PC-3 (cell line): Measurements from ENCODE around the gene SLC17A1. TPM values are rescaled to one million over a fixed set of nuclear protein-coding genes. Genes with fewer than 3 reads are reported as not detected.

Experiments used
- ATAC-seq: fragments of 200-7000 bp; cut with Tn5 transposase; 2 replicates; pipeline ENCODE4 v1.9.1; 2020; ENCODE audit warnings: mild to moderate bottlenecking, moderate library complexity
- BruUV-seq: library from RNA; stranded (reverse); fragments of 400-500 nt; replicated peaks from 2 replicates; lab custom pipeline; 2021; lab: Mats Ljungman, UMichigan
- CTCF ChIA-PET: fragments of 300-600 bp; sonication (Branson Sonifier 250); formaldehyde crosslinking; loops from one replicate; lab custom pipeline; 2022; ENCODE audit warnings: antibody characterized with exemption; lab: Charles Lee
- POLR2A ChIA-PET: fragments of 300-600 bp; sonication (Branson Sonifier 250); formaldehyde crosslinking; loops from one replicate; lab custom pipeline; 2022; ENCODE audit warnings: antibody characterized with exemption; ENCODE audit not compliant: unreplicated experiment; lab: Charles Lee
- DNase-seq: peaks from one replicate; pipeline ENCODE4 v3.0.0-alpha.2; 2015
- H2AFZ ChIP-seq: fragments of 300-600 bp; sonication (generic); 2 replicates; pipeline ENCODE4 v1.6.0; 2016; ENCODE audit warnings: antibody characterized with exemption, low read length
- H3F3A ChIP-seq: fragments of 300-600 bp; sonication (generic); one replicate; pipeline ENCODE4 v1.6.0; 2017; ENCODE audit warnings: antibody characterized with exemption, low read length, control low read depth, mild to moderate bottlenecking; ENCODE audit not compliant: unreplicated experiment
- H3K27ac ChIP-seq: fragments of 300-600 bp; sonication (generic); 2 replicates; pipeline ENCODE4 v1.5.1; 2016; ENCODE audit warnings: mild to moderate bottlenecking, low read length
- H3K27me3 ChIP-seq: fragments of 300-600 bp; sonication (generic); 2 replicates; pipeline ENCODE4 v1.6.1; 2016; ENCODE audit warnings: low read length, mixed read lengths
- H3K36me3 ChIP-seq: fragments of 300-600 bp; sonication (generic); 2 replicates; pipeline ENCODE4 v1.6.1; 2016; ENCODE audit warnings: low read depth, mixed run types, low read length, mixed read lengths
- H3K4me1 ChIP-seq: fragments of 300-600 bp; sonication (generic); 2 replicates; pipeline ENCODE4 v1.5.1; 2016; ENCODE audit warnings: low read length; ENCODE audit not compliant: insufficient read depth
- H3K4me2 ChIP-seq: fragments of 300-600 bp; sonication (generic); 2 replicates; pipeline ENCODE4 v1.6.0; 2016; ENCODE audit warnings: low read length
- H3K4me3 ChIP-seq: fragments of 300-600 bp; sonication (generic); 2 replicates; pipeline ENCODE4 v1.5.1; 2016; ENCODE audit warnings: mild to moderate bottlenecking, low read length, mixed read lengths
- H3K79me2 ChIP-seq: fragments of 300-600 bp; sonication (generic); 2 replicates; pipeline ENCODE4 v1.6.1; 2017; ENCODE audit warnings: low read length, mixed read lengths
- H3K9ac ChIP-seq: fragments of 300-600 bp; sonication (generic); 2 replicates; pipeline ENCODE4 v1.6.0; 2016; ENCODE audit warnings: mild to moderate bottlenecking, low read length
- H3K9me2 ChIP-seq: fragments of 300-600 bp; sonication (generic); replicated peaks from 2 replicates; pipeline ENCODE4 v1.6.1; 2016; ENCODE audit warnings: mixed run types, low read length, mixed read lengths
- H3K9me3 ChIP-seq: fragments of 300-600 bp; sonication (generic); 2 replicates; pipeline ENCODE4 v1.6.1; 2016; ENCODE audit warnings: low read length, mixed read lengths
- H4K20me1 ChIP-seq: fragments of 300-600 bp; sonication (generic); 2 replicates; pipeline ENCODE4 v1.6.1; 2016; ENCODE audit warnings: low read length, mixed read lengths
- EZH2 ChIP-seq: fragments of 300-600 bp; sonication (generic); IDR thresholded peaks from one replicate; pipeline ENCODE4 v1.6.1; 2017; ENCODE audit warnings: antibody characterized with exemption, mild to moderate bottlenecking, low read length; ENCODE audit not compliant: unreplicated experiment
- EZH2phosphoT487 ChIP-seq: fragments of 300-600 bp; sonication (generic); IDR thresholded peaks from 2 replicates; pipeline ENCODE4 v1.6.1; 2018; ENCODE audit warnings: mild to moderate bottlenecking, antibody characterized with exemption, low read length, borderline replicate concordance
- intact Hi-C: fragments of 100-400 bp; cut with micrococcal nuclease; formaldehyde crosslinking; loops from 2 replicates; pipeline ENCODE4 v1.9.0; 2023
- total RNA-seq: library from RNA; depleted of rRNA; stranded (reverse); fragments of >200 nt; gene quantifications from 2 replicates; pipeline ENCODE4 v1.2.3, GENCODE V29; 2014
- TF ChIP-seq, protein P1 (sequence below): fragments of 300-600 bp; sonication (generic); conservative IDR thresholded peaks from 2 replicates; pipeline ENCODE4 v1.5.1; 2017; ENCODE audit warnings: antibody characterized with exemption, low read depth, mild to moderate bottlenecking, low read length

Gene SLC17A1
- total RNA-seq, 1 experiment from 2014 or later = not detected

DNA sequence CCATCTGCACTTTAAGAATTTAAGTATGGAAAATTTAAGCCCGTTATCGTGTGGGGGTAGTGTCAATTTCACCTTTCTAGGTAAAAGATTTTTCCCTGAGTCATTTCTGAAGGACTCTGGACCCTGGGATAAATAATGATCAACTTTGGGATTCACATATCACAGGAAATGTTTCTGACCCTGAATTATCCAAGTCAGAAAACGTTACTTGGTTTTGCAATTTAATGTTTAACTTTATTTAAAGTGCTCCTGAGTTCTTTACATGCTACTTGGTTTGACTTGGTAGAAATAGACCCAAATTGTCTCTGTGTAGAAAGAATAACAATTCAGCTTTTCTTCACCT lies 43.7 kb upstream of the SLC17A1 start:
- POLR2A ChIA-PET = no interaction called here
- CTCF ChIA-PET = interaction anchor here (0.6 kb wide), 1 partner anchor 13 kb away, joined by 4 read pairs; no protein-coding TSS in a partner anchor

DNA sequence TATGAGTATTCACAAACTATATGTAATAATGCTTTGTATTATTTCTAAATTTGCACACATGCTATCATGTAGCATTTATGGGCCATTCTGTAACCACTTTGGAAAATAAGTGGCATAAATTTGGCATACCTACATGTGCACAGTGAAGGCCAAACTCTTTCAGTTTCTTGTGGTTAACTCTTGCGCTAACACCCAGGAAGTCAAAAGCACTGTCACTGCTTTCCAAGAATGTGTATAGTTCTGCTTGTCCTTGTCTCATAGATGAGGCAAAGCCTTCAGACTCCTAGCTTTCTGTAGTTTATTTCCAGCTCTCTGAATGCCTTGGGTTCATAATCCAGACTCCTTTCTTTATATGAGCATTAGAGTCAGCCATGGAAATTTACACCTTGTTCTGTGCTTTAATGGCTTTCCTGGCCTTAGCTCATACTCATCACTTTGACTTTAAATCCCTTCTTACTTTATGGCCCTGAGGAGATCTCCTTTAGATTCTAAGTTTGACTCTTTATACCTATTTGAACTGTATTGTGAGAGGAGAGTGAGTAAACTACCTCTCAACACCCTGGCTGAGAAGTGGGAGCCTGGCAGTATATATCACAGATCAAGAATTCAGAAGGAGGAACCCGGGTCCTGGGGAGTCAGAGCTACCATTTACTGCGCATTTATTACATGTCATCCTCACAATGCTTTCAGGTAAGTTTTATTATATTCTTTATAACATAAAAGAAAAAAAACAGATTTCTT lies 43.1 kb upstream of the SLC17A1 start:
- CTCF ChIA-PET = no interaction called here
- no peaks in the 10 kb centered on the region for H4K20me1 ChIP-seq
- H3K9ac ChIP-seq = no peak overlapping the region
- intact Hi-C loops = no loop called here
- no TSS peak for BruUV-seq
- H3K27me3 ChIP-seq = peaks cover 62% of the 10 kb centered on the region
- no peak overlapping the region for H3K4me2 ChIP-seq
- no peaks in the 10 kb centered on the region for H3K79me2 ChIP-seq
- no peaks in the 10 kb centered on the region for H3K9me2 ChIP-seq
- H3K4me3 ChIP-seq = no peak overlapping the region
- H2AFZ ChIP-seq = no peak overlapping the region
- ATAC-seq (no peak), DNase-seq (no peak)
- H3F3A ChIP-seq = no peaks in the 10 kb centered on the region
- no peaks in the 10 kb centered on the region for H3K4me1 ChIP-seq
- no peaks in the 10 kb centered on the region for H3K36me3 ChIP-seq
- H3K9me3 ChIP-seq = no peaks in the 10 kb centered on the region
- TF ChIP-seq, protein P1, sequence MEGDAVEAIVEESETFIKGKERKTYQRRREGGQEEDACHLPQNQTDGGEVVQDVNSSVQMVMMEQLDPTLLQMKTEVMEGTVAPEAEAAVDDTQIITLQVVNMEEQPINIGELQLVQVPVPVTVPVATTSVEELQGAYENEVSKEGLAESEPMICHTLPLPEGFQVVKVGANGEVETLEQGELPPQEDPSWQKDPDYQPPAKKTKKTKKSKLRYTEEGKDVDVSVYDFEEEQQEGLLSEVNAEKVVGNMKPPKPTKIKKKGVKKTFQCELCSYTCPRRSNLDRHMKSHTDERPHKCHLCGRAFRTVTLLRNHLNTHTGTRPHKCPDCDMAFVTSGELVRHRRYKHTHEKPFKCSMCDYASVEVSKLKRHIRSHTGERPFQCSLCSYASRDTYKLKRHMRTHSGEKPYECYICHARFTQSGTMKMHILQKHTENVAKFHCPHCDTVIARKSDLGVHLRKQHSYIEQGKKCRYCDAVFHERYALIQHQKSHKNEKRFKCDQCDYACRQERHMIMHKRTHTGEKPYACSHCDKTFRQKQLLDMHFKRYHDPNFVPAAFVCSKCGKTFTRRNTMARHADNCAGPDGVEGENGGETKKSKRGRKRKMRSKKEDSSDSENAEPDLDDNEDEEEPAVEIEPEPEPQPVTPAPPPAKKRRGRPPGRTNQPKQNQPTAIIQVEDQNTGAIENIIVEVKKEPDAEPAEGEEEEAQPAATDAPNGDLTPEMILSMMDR = no peak
- TF ChIP-seq EZH2 (no peak), EZH2phosphoT487 (no peak)
- H3K27ac ChIP-seq = no peak overlapping the region
- POLR2A ChIA-PET = no interaction called here

More for the DNA sequence above, 43.7 kb upstream of the SLC17A1 start:
- no peak overlapping the region for H3K27ac ChIP-seq
- no peak overlapping the region for H3K9ac ChIP-seq
- peaks cover 63% of the 10 kb centered on the region for H3K27me3 ChIP-seq
- DNase-seq (no peak), ATAC-seq (no peak)
- no peaks in the 10 kb centered on the region for H4K20me1 ChIP-seq
- no peaks in the 10 kb centered on the region for H3K79me2 ChIP-seq
- H3K9me2 ChIP-seq = no peaks in the 10 kb centered on the region
- no peak overlapping the region for H3K4me2 ChIP-seq
- H3K9me3 ChIP-seq = no peaks in the 10 kb centered on the region
- H3K4me3 ChIP-seq = no peak overlapping the region
- H2AFZ ChIP-seq = no peak overlapping the region
- TF ChIP-seq, protein P1 = no peak
- TF ChIP-seq EZH2 = no peak
- no peak for TF ChIP-seq EZH2phosphoT487
- BruUV-seq = no TSS peak
- intact Hi-C loops = no loop called here
- H3F3A ChIP-seq = no peaks in the 10 kb centered on the region
- no peaks in the 10 kb centered on the region for H3K36me3 ChIP-seq
- H3K4me1 ChIP-seq = no peaks in the 10 kb centered on the region

DNA sequence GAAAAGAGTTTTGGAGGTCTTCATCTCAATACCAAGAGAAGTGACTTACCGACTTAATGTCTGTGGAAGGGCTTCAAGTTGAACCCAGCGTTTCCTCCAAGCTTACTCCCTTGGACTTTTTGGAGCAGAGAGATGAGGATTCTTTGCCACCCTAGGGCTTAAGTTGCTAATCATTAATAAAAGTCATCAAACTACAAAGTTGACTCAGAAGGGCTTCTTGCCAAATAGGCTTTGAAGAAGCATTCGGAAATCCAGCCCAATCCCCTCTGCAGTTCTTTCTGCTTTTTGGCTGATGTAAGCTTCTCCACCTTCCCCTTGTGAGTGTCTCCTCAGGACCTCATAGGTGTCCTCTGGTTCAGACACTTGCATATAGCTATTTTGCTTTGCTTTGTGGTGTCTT lies 42.3 kb upstream of the SLC17A1 start, which contains the start of gene SLC17A3:
Gene SLC17A3 (minus strand): TSS at position 126 of the 400 bp plus-strand sequence. CDS start 5,856 bp downstream, outside the sequence.
- no TSS peak for BruUV-seq
- TF ChIP-seq EZH2phosphoT487 (no peak), EZH2 (no peak)
- TF ChIP-seq, protein P1 = no peak
- POLR2A ChIA-PET = no interaction called here
- Histone ChIP-seq H3K4me2 (no peak within 1 kb of the TSS), H4K20me1 (no peaks in the 10 kb centered on the region), H3K4me3 (no peak within 1 kb of the TSS), H2AFZ (no peak within 1 kb of the TSS), H3K27ac (no peak within 1 kb of the TSS), H3K4me1 (no peaks in the 10 kb centered on the region), H3K79me2 (no peaks in the 10 kb centered on the region), H3K9me3 (no peaks in the 10 kb centered on the region), H3K9me2 (no peaks in the 10 kb centered on the region), H3K9ac (no peak within 1 kb of the TSS), H3K36me3 (no peaks in the 10 kb centered on the region), H3F3A (no peaks in the 10 kb centered on the region), H3K27me3 (peaks cover 56% of the 10 kb centered on the region)
- intact Hi-C loops = no loop called here
- CTCF ChIA-PET = no interaction called here
- DNase-seq (no peak), ATAC-seq (no peak)
